Measurements from ENCODE around the gene LDLRAD4.
A peak's percentile ranks its signal among the peaks of the same experiment; 100 is the strongest.
"Not testable (repeated sequence)": the region's sequence is repeated elsewhere in the genome, so short reads cannot be mapped to it uniquely, and the experiment has no call there.

The LDLRAD4 gene

GRCh38 chr18:13253786-13254688, 35.5 kb downstream of the LDLRAD4 start:
- DNase-seq = no peak

- no peak for DNase-seq
Measured at GRCh38 chr18:13254971-13255927, 36.7 kb downstream of the LDLRAD4 start.

- DNase-seq = peak; percentile 93
Measured at GRCh38 chr18:13256444-13257305, 38.1 kb downstream of the LDLRAD4 start.

- no peak for DNase-seq
Measured at GRCh38 chr18:13257361-13257980, 38.9 kb downstream of the LDLRAD4 start.

GRCh38 chr18:13258921-13259320, 40.4 kb downstream of the LDLRAD4 start:
- no peak for DNase-seq

- DNase-seq = no peak
Measured at GRCh38 chr18:13259701-13260100, 41.1 kb downstream of the LDLRAD4 start.

GRCh38 chr18:13260197-13260934, 41.8 kb downstream of the LDLRAD4 start:
- DNase-seq = no peak

- DNase-seq = no peak
Measured at GRCh38 chr18:13260935-13261640, 42.5 kb downstream of the LDLRAD4 start.

GRCh38 chr18:13261661-13262357, 43.2 kb downstream of the LDLRAD4 start:
- DNase-seq = no peak

GRCh38 chr18:13262358-13262680, 43.8 kb downstream of the LDLRAD4 start:
- DNase-seq = not testable (repeated sequence)

GRCh38 chr18:13262839-13263691, 44.5 kb downstream of the LDLRAD4 start:
- DNase-seq = no peak

- no peak for DNase-seq
Measured at GRCh38 chr18:13264091-13265007, 45.8 kb downstream of the LDLRAD4 start.

GRCh38 chr18:13265008-13265910, 46.7 kb downstream of the LDLRAD4 start:
- no peak for DNase-seq

- DNase-seq = no peak
Measured at GRCh38 chr18:13265911-13266217, 47.3 kb downstream of the LDLRAD4 start.

GRCh38 chr18:13266218-13267100, 47.9 kb downstream of the LDLRAD4 start:
- DNase-seq = no peak

GRCh38 chr18:13267431-13267873, 48.9 kb downstream of the LDLRAD4 start:
- no peak for DNase-seq

All from NCI-H2171 treated with DMSO at 0.1 percent for 48 hours (cell line).